Ovary (tissue), 9 donors: ENCODE results near the gene ATP6V1B1. TPM values are rescaled to one million over a fixed set of nuclear protein-coding genes. Genes with fewer than 3 reads are reported as not detected.

ENCODE experiments used
- DNase-seq, 5 donors: peaks; one replicate each; pipeline ENCODE4 v3.0.0-alpha.2; 2019 to 2020
- H3K27ac ChIP-seq, 2 donors: fragments of 200-600 bp; one replicate each; pipeline versions ENCODE4 v1.5.1 to v1.8.0; 2019 to 2022
- H3K27me3 ChIP-seq: fragments of 200-600 bp; one replicate; pipeline ENCODE4 v1.8.0; 2022
- H3K36me3 ChIP-seq: fragments of 200-600 bp; sonication (generic); one replicate; pipeline ENCODE4 v1.5.1; 2019
- H3K4me1 ChIP-seq: one replicate; pipeline ENCODE4 v1.8.1; 2013; ENCODE audit warnings: mild to moderate bottlenecking, moderate library complexity; ENCODE audit not compliant: insufficient read depth
- H3K4me3 ChIP-seq: fragments of 200-600 bp; sonication (generic); one replicate; pipeline ENCODE4 v1.5.1; 2017
- H3K9me3 ChIP-seq, 2 donors: fragments of 200-600 bp in 1 of 2; sonication (generic) in 1 of 2; one replicate each; pipeline versions ENCODE4 v1.5.1 to v1.8.1; 2013 to 2019; ENCODE audit warnings: mild to moderate bottlenecking in 1 of 2, moderate library complexity in 1 of 2
- CTCF ChIP-seq, 3 donors: fragments of 450-650 bp in 2 of 3; fragments of 200-600 bp in 1 of 3; IDR thresholded peaks; one replicate each; pipeline versions ENCODE4 v1.5.1 to v1.8.0; 2016 to 2022; ENCODE audit warnings: antibody characterized with exemption in 3 of 3, mild to moderate bottlenecking in 1 of 3
- EP300 ChIP-seq: sonication (generic); formaldehyde crosslinking; IDR thresholded peaks from one replicate; pipeline ENCODE4 v1.6.1; 2017; ENCODE audit warnings: antibody characterized with exemption
- POLR2A ChIP-seq: fragments of 450-650 bp; IDR thresholded peaks from one replicate; pipeline ENCODE4 v1.6.1; 2017; ENCODE audit warnings: antibody characterized with exemption, mild to moderate bottlenecking, moderate library complexity
- WGBS, 3 donors: extraction: QIAGEN DNeasy Blood & Tissue Kit in 1 of 3; methylation state at CpG; one replicate each; pipeline versions ENCODE4 v1.1.5 to v1.1.7; 2013 to 2017; 5-methylcytosine and 5-hydroxymethylcytosine counted together
- intact Hi-C, 4 donors: fragments of 100-400 bp; cut with DNase I; formaldehyde crosslinking; loops; one replicate each; pipeline versions ENCODE4 v1.11.0 to v1.15.1; 2022 to 2023
- polyA plus RNA-seq, 2 donors: library from polyadenylated mRNA; stranded (reverse); fragments of 200-250 nt in 1 of 2; fragments of 350-450 nt in 1 of 2; fragmentation: Illumina TruSeq in 1 of 2; extraction: RNeasy Lipid Tissue Mini Kit (QIAGEN cat#74804) in 1 of 2; gene quantifications; one replicate each; pipeline ENCODE4 v1.2.3, GENCODE V29; 2013 to 2014
- total RNA-seq, 7 donors: library from RNA; depleted of rRNA in 2 of 7; stranded (reverse); fragments of >200 nt in 2 of 7; fragmentation: NEBNext Ultra II Directional in 3 of 7; extraction: Animal tissue kit (Norgen Biotek cat#: 25700) in 3 of 7; gene quantifications; one replicate each; pipeline versions ENCODE4 v1.1.0 to v1.2.4, GENCODE V29; 2016 to 2023
- donor health status: DM: no; HTN: no; CAD: no; lungs with moderate emphysema.
- donor health status: DM: no; HTN: no; CAD: no.
- donor health status: Bipolar disorder and iron deficiency.
- donor health status: DM: yes; HTN: yes; CAD: no.
- donor health status: DM: no; HTN: no; CAD: no.
- donor health status: DM: yes; HTN: yes; CAD: no.

The ATP6V1B1 gene
- total and polyA plus RNA-seq, 9 donors = 0.62 to 11.9 (median 1.6) TPM; not detected in 1

DNA sequence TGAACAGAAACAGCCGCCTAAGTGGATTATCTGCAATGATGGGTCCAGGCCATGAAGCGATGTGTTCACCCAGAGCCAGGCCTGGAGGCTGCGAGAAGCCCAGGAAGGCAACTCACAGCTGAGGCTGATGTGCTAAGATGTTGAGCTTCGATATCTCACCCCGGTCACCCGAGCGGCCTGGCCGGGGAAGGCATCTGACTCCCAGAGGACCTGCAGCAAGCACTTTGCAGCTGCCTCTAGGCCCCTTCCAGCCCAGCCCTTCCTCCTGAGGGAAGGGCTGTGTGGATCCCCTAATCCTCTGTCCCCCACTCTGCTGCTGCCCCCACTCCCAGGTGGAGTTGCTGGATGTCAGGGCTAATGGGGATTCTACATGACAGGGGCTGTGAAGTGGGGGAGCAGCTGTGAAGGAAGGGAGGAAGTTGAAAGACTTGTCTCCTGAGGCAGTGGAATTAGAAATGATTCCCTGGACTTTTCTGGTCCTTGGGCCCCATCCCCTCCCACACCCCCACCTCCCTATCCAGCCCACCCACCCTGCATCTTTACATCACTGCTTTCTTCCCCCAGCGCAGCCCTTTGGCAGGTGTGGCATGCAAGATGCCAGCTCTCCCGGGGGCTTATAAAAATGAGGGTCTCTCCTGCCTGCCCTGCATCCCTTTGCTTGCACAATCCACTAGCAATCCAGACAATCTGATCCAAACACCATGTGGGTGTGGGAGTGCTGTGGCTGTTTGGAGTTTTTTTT is 4.3 kb downstream of the ATP6V1B1 start:
- no peaks in the 10 kb centered on the region for H3K27me3 ChIP-seq

GRCh38 chr2:70941186-70941585 is 5.5 kb downstream of the ATP6V1B1 start:
- intact Hi-C loops = loop anchor here in 1 of 4 donors (5.0 kb wide), 1 partner anchor 69 kb away; no protein-coding TSS in a partner anchor
- 76 to 83% (median 81%) methylated on average over 6 of the region's 6 CpGs for WGBS, 3 donors
- DNase-seq = no peak

More for the DNA sequence above, 4.3 kb downstream of the ATP6V1B1 start:
- no peak overlapping the region for H3K4me3 ChIP-seq
- no peak overlapping the region for H3K27ac ChIP-seq
- intact Hi-C loops = loop anchor here in 1 of 4 donors (5.0 kb wide), 1 partner anchor 68 kb away; no protein-coding TSS in a partner anchor
- H3K9me3 ChIP-seq = no peaks in the 10 kb centered on the region
- no peak for TF ChIP-seq POLR2A
- TF ChIP-seq CTCF (IDR thresholded peaks at IDR 0.05) = no peak
- TF ChIP-seq EP300 = no peak
- WGBS, 3 donors = 82 to 86% (median 84%) methylated on average over 10 of the region's 10 CpGs
- H3K36me3 ChIP-seq = no peaks in the 10 kb centered on the region
- H3K4me1 ChIP-seq = no peaks in the 10 kb centered on the region
- no peak for DNase-seq

GRCh38 chr2:70941701-70942100 is 6.0 kb downstream of the ATP6V1B1 start:
- H3K27ac ChIP-seq = no peak overlapping the region
- DNase-seq = no peak
- intact Hi-C loops = loop anchor here in 1 of 4 donors (5.0 kb wide), 1 partner anchor 69 kb away; no protein-coding TSS in a partner anchor
- no peaks in the 10 kb centered on the region for H3K4me1 ChIP-seq
- H3K36me3 ChIP-seq = no peaks in the 10 kb centered on the region
- H3K27me3 ChIP-seq = no peaks in the 10 kb centered on the region
- TF ChIP-seq EP300 (no peak), POLR2A (no peak), CTCF (IDR thresholded peaks at IDR 0.05) (no peak)
- 82 to 88% (median 82%) methylated on average over 5 of the region's 5 CpGs for WGBS, 3 donors
- H3K9me3 ChIP-seq = no peaks in the 10 kb centered on the region
- no peak overlapping the region for H3K4me3 ChIP-seq

More at GRCh38 chr2:70941186-70941585, 5.5 kb downstream of the ATP6V1B1 start:
- Histone ChIP-seq H3K4me3 (no peak overlapping the region), H3K36me3 (no peaks in the 10 kb centered on the region), H3K27me3 (no peaks in the 10 kb centered on the region), H3K27ac (no peak overlapping the region), H3K9me3 (no peaks in the 10 kb centered on the region), H3K4me1 (no peaks in the 10 kb centered on the region)
- TF ChIP-seq EP300 (no peak), POLR2A (no peak), CTCF (IDR thresholded peaks at IDR 0.05) (no peak)

GRCh38 chr2:70942396-70943204 is 6.9 kb downstream of the ATP6V1B1 start:
- WGBS, 3 donors = 58 to 65% (median 63%) methylated on average over 6 of the region's 6 CpGs
- H3K27me3 ChIP-seq = no peaks in the 10 kb centered on the region
- TF ChIP-seq EP300 (no peak), CTCF (IDR thresholded peaks at IDR 0.05) (no peak), POLR2A (no peak)
- no peaks in the 10 kb centered on the region for H3K4me1 ChIP-seq
- no peaks in the 10 kb centered on the region for H3K36me3 ChIP-seq
- H3K27ac ChIP-seq = no peak overlapping the region
- no peaks in the 10 kb centered on the region for H3K9me3 ChIP-seq
- no peak overlapping the region for H3K4me3 ChIP-seq
- intact Hi-C loops = loop anchor here in 1 of 4 donors (5.0 kb wide), 1 partner anchor 70 kb away; no protein-coding TSS in a partner anchor
- DNase-seq = peak in 1 of 5 donors; percentile 2
